ENCODE data around the gene ATAD3B.

ATAD3B gene

GRCh38 chr1:1538334-1538733 lies 66.8 kb downstream of the ATAD3B start:
- no peak for TF ChIP-seq MYC (IDR thresholded peaks at IDR 0.05; ENCODE audit: low read depth, low read length)
- TF ChIP-seq POLR2A (IDR thresholded peaks at IDR 0.05; ENCODE audit: extremely low read depth, insufficient read length): no peak
- TF ChIP-seq CTCF (IDR thresholded peaks at IDR 0.05; ENCODE audit: low read depth, low read length): no peak
- no peak for TF ChIP-seq MAX (IDR thresholded peaks at IDR 0.05; ENCODE audit: low read depth, low read length)
- no peak overlapping the region for H3K4me3 ChIP-seq (ENCODE audit: low read depth, low read length)
- no peak for DNase-seq (ENCODE audit: low read depth)

- H3K4me3 ChIP-seq (ENCODE audit: low read depth, low read length): no peak overlapping the region
- TF ChIP-seq CTCF (IDR thresholded peaks at IDR 0.05; ENCODE audit: low read depth, low read length): no peak
- no peak for TF ChIP-seq MAX (IDR thresholded peaks at IDR 0.05; ENCODE audit: low read depth, low read length)
- TF ChIP-seq MYC (IDR thresholded peaks at IDR 0.05; ENCODE audit: low read depth, low read length): no peak
- TF ChIP-seq POLR2A (IDR thresholded peaks at IDR 0.05; ENCODE audit: extremely low read depth, insufficient read length): no peak
- DNase-seq (ENCODE audit: low read depth): no peak
Observed at GRCh38 chr1:1538989-1539309, 67.4 kb downstream of the ATAD3B start.

GRCh38 chr1:1539310-1540089 lies 67.9 kb downstream of the ATAD3B start:
- no peak for TF ChIP-seq MYC (IDR thresholded peaks at IDR 0.05; ENCODE audit: low read depth, low read length)
- TF ChIP-seq CTCF (IDR thresholded peaks at IDR 0.05; ENCODE audit: low read depth, low read length): no peak
- TF ChIP-seq POLR2A (IDR thresholded peaks at IDR 0.05; ENCODE audit: extremely low read depth, insufficient read length): no peak
- TF ChIP-seq MAX (IDR thresholded peaks at IDR 0.05; ENCODE audit: low read depth, low read length): no peak
- no peak for DNase-seq (ENCODE audit: low read depth)
- no peak overlapping the region for H3K4me3 ChIP-seq (ENCODE audit: low read depth, low read length)

GRCh38 chr1:1540090-1540817 lies 68.7 kb downstream of the ATAD3B start, which contains the start of gene TMEM240:
TMEM240 (minus strand) TSS chr1:1540624; CDS start chr1:1540346, 278 bp downstream.
- TF ChIP-seq POLR2A (IDR thresholded peaks at IDR 0.05; ENCODE audit: extremely low read depth, insufficient read length) (no peak), MYC (IDR thresholded peaks at IDR 0.05; ENCODE audit: low read depth, low read length) (no peak), MAX (IDR thresholded peaks at IDR 0.05; ENCODE audit: low read depth, low read length) (no peak), CTCF (IDR thresholded peaks at IDR 0.05; ENCODE audit: low read depth, low read length) (no peak)
- DNase-seq (ENCODE audit: low read depth): no peak
- H3K4me3 ChIP-seq (ENCODE audit: low read depth, low read length): no peak within 1 kb of the TSS

- DNase-seq (ENCODE audit: low read depth): no peak
- TF ChIP-seq MYC (IDR thresholded peaks at IDR 0.05; ENCODE audit: low read depth, low read length): no peak
- no peak for TF ChIP-seq POLR2A (IDR thresholded peaks at IDR 0.05; ENCODE audit: extremely low read depth, insufficient read length)
- no peak for TF ChIP-seq MAX (IDR thresholded peaks at IDR 0.05; ENCODE audit: low read depth, low read length)
- no peak for TF ChIP-seq CTCF (IDR thresholded peaks at IDR 0.05; ENCODE audit: low read depth, low read length)
- H3K4me3 ChIP-seq (ENCODE audit: low read depth, low read length): no peak overlapping the region
Observed at GRCh38 chr1:1540818-1541628, 69.5 kb downstream of the ATAD3B start.

Data from NB4 (cell line).